ENCODE results near the gene CALU.

GRCh38 chr7:128755819-128756476, 16.8 kb downstream of the CALU start:
- TF ChIP-seq EP300 (IDR thresholded peaks at IDR 0.05): peak; percentile 51
- TF ChIP-seq CTCF (IDR thresholded peaks at IDR 0.05): no peak
- TF ChIP-seq POLR2AphosphoS5 (IDR thresholded peaks at IDR 0.05): peak in 1 of 3 donors; percentile 12
- no peak for TF ChIP-seq POLR2A (IDR thresholded peaks at IDR 0.05)

Data from suprapubic skin (tissue), 4 donors.